MM.1S (cell line): Measurements from ENCODE around the gene PRDM7.

Experiments
- EZH2 ChIP-seq: fragments of 300-600 bp; sonication (generic); optimal IDR thresholded peaks from 2 replicates; pipeline ENCODE3; 2017; ENCODE audit warnings: low read depth, mild to moderate bottlenecking, antibody characterized with exemption, low read length, mixed read lengths
- EZH2phosphoT487 ChIP-seq: fragments of 300-600 bp; sonication (generic); IDR thresholded peaks from 2 replicates; pipeline ENCODE4 v1.6.1; 2018; ENCODE audit warnings: antibody characterized with exemption, low read length
- TF ChIP-seq, protein P1 (sequence below): fragments of 300-600 bp; sonication (generic); IDR thresholded peaks from 2 replicates; pipeline ENCODE4 v1.5.1; 2016; ENCODE audit warnings: antibody characterized with exemption, low read length, mixed read lengths

DNA sequence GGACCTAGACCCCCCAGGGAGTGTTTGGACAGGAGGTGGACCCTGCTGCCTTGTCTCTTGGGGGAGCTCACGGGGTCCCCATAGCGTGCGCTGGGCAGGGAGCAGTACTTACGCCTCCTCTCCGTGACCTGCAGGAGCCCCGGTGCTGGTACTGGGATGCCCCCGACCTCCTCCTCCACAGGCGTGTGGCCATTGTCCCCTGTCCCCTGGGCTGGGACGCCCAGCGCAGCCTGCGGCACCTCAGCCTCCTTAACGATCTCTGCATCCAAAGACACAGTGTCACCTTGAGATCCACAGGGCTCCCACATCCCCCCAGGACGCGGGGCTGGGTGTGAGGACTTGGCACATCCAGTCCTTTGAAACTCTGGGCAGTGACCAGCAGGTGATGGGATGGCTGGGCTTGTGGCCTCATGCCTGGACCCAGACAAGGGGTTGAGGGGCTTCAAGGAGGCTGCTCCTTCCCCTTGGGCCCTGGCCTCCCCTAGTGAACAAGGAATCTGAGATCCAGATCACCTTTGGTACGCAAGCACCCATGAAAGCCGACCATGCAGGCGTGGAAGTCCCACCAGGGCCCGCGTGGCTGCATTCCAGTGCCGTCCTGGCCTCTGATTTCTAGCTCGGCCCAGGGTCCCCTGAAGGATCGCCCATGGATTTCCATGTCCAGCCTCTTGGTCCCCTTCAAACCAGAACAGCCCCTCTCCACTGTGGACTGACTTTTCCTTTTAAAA, 67.8 kb downstream of the PRDM7 start:
- TF ChIP-seq EZH2: no peak
- TF ChIP-seq, protein P1, sequence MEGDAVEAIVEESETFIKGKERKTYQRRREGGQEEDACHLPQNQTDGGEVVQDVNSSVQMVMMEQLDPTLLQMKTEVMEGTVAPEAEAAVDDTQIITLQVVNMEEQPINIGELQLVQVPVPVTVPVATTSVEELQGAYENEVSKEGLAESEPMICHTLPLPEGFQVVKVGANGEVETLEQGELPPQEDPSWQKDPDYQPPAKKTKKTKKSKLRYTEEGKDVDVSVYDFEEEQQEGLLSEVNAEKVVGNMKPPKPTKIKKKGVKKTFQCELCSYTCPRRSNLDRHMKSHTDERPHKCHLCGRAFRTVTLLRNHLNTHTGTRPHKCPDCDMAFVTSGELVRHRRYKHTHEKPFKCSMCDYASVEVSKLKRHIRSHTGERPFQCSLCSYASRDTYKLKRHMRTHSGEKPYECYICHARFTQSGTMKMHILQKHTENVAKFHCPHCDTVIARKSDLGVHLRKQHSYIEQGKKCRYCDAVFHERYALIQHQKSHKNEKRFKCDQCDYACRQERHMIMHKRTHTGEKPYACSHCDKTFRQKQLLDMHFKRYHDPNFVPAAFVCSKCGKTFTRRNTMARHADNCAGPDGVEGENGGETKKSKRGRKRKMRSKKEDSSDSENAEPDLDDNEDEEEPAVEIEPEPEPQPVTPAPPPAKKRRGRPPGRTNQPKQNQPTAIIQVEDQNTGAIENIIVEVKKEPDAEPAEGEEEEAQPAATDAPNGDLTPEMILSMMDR: no peak
- no peak for TF ChIP-seq EZH2phosphoT487
